ENCODE measurements around the gene NUMB. TPM values are rescaled to one million over a fixed set of nuclear protein-coding genes. Genes with fewer than 3 reads are reported as not detected.

Gene NUMB
- total RNA-seq, 4 donors from 2014 or later: 49.2 to 63.4 (median 50.7) TPM

DNA sequence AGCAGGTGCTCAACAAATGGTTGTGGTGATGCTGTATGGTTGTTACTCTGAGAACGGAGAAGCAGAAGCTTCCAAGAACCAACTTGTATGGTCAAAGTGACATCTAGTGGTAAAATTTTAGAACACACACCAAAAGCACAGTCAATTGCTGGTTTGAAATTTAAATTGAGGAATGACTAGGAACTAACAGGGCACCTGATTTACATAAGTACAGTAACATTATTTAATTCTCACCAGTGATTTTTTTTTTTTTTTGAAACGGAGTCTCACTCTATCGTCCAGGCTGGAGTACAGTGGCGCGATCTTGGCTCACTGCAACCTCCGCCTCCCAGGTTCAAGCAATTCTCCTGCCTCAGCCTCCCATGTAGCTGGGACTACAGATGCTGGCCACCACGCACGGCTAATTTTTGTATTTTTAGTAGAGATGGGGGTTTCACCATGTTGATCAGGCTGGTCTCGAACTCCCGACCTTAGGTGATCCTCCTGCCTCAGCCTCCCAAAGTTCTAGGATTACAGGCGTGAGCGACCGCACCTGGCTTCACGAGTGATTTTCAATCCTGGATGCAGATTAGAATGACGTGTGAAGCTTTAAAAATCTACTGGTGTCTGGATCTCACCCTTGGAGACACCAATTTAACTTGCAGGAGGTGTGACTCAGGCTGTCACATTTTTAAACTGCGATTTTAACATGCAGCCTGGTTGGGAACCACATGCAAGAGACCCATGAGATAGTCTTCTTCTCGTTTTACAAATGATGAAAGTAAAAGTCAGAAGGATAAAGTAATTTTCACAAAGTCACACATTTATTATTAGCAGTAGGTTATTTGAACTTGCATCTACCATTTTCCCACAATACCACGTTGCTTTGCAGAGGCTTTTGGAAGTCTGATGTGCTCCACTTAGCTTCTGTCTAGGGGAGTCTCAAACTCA, 14.1 kb upstream of the NUMB start:
- H3K27me3 ChIP-seq: no peaks in the 10 kb centered on the region
- no peak overlapping the region for H3K27ac ChIP-seq (replicated peaks in 1 of 4)
- no peak for DNase-seq (ENCODE audit: extremely low spot score)
- 61% methylated on average over 18 of the region's 18 CpGs for WGBS
- intact Hi-C loops (cut with DNase I): loop anchor here (5.0 to 10.0 kb wide), 2 partner anchors 175 to 298 kb away; no protein-coding TSS in a partner anchor
- H3K36me3 ChIP-seq: no peaks in the 10 kb centered on the region
- H3K4me3 ChIP-seq: no peak overlapping the region
- H3K9me3 ChIP-seq: no peaks in the 10 kb centered on the region
- TF ChIP-seq POLR2A (IDR thresholded peaks at IDR 0.05; ENCODE audit: low read depth): no peak
- TF ChIP-seq CTCF (IDR thresholded peaks at IDR 0.05): peak; percentile 67 to 75 (median 72)
- peaks cover 0 to 16% (median 11%) of the 10 kb centered on the region in 4 donors for H3K4me1 ChIP-seq

DNA sequence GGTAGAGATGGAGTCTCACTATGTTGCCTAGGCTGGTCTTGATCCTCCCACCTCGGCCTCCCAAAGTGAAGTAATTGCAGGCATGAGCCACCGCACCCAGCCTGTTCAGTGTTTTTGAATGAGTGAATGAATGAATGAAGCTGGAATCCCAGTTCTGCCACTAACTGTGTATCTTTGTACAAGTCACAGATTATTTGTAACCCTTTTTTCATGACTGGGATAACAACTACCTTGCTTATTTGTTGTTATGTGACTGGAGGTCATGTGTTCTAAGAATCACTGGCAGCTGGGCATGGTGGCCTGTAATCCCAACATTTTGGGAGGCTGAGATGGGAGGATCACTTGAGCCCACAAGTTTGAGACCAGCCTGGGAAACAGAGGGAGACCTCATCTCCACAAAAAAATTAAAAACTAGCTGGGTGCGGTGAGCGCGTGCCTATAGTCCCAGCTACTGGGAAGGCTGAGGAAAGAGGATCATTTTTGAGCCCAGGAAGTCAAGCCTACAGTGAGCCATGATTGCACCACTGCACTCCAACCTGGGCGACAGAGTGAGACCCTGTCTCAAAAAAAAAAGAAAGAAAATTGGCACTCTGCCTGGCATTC, 13.3 kb upstream of the NUMB start:
- TF ChIP-seq CTCF (IDR thresholded peaks at IDR 0.05): no peak
- TF ChIP-seq POLR2A (IDR thresholded peaks at IDR 0.05; ENCODE audit: low read depth): no peak
- TF ChIP-seq POLR2AphosphoS5 (IDR thresholded peaks at IDR 0.05): no peak
- TF ChIP-seq EP300 (IDR thresholded peaks at IDR 0.05): no peak
- peaks cover 0 to 21% (median 17%) of the 10 kb centered on the region in 4 donors for H3K4me1 ChIP-seq
- no peak overlapping the region for H3K4me3 ChIP-seq
- no peak for DNase-seq (ENCODE audit: extremely low spot score)
- intact Hi-C loops (cut with DNase I): loop anchor here (5.0 to 10.0 kb wide), 2 partner anchors 174 to 297 kb away; no protein-coding TSS in a partner anchor
- no peaks in the 10 kb centered on the region for H3K36me3 ChIP-seq
- H3K27me3 ChIP-seq: no peaks in the 10 kb centered on the region
- no peak overlapping the region for H3K27ac ChIP-seq (replicated peaks in 1 of 4)
- 77% methylated on average over 6 of the region's 6 CpGs for WGBS
- no peaks in the 10 kb centered on the region for H3K9me3 ChIP-seq

DNA sequence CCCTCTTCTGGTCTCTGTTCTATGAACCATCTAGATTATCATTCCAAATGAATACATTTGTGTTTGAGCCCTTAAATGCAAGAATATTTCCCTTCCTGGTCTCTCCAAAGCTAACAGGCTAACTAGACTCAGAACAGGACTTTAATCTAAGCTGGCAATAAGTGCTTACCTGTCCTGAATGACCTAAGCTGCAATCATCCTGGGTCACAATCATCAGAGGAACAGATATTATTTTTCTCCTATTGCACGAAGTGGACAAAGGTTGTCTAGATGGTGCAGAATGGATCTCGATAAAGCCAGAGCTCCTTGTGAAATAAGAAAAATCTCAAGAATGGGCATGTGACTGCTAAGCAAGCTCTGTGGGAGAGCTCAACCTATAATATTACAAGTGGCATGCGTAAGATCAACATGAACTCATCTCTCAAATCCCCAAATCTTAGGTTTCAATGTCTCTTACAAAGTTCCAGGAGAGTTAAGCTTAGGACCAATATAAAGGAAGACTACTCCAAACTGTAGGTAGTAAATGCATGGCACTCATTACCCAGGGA, 10.6 kb upstream of the NUMB start:
- WGBS: 80% methylated on average over 3 of the region's 3 CpGs
- no peak for DNase-seq (ENCODE audit: extremely low spot score)
- H3K27me3 ChIP-seq: no peaks in the 10 kb centered on the region
- no peaks in the 10 kb centered on the region for H3K36me3 ChIP-seq
- no peak overlapping the region for H3K4me3 ChIP-seq
- peaks cover 21 to 48% (median 44%) of the 10 kb centered on the region in 4 donors for H3K4me1 ChIP-seq
- no peaks in the 10 kb centered on the region for H3K9me3 ChIP-seq
- H3K27ac ChIP-seq (replicated peaks in 1 of 4): no peak overlapping the region
- TF ChIP-seq EP300 (IDR thresholded peaks at IDR 0.05) (no peak), CTCF (IDR thresholded peaks at IDR 0.05) (no peak), POLR2A (IDR thresholded peaks at IDR 0.05; ENCODE audit: low read depth) (no peak), POLR2AphosphoS5 (IDR thresholded peaks at IDR 0.05) (no peak)
- intact Hi-C loops (cut with DNase I): no loop called here

GRCh38 chr14:73467800-73468199, 9.5 kb upstream of the NUMB start:
- 70% methylated on average over 4 of the region's 4 CpGs for WGBS
- Histone ChIP-seq H3K27ac (replicated peaks in 1 of 4) (peak overlapping the region in 3 of 4 donors; percentile 29 to 97 (median 94)), H3K9me3 (no peaks in the 10 kb centered on the region), H3K36me3 (no peaks in the 10 kb centered on the region), H3K4me1 (peaks cover 30 to 59% (median 55%) of the 10 kb centered on the region in 4 donors), H3K27me3 (no peaks in the 10 kb centered on the region), H3K4me3 (no peak overlapping the region)
- DNase-seq (ENCODE audit: extremely low spot score): no peak
- TF ChIP-seq CTCF (IDR thresholded peaks at IDR 0.05) (no peak), EP300 (IDR thresholded peaks at IDR 0.05) (no peak), POLR2A (IDR thresholded peaks at IDR 0.05; ENCODE audit: low read depth) (no peak), POLR2AphosphoS5 (IDR thresholded peaks at IDR 0.05) (no peak)
- intact Hi-C loops (cut with DNase I): no loop called here

Measured in esophagus muscularis mucosa (tissue), 4 donors.